ENCODE data around the gene ABHD17B.

- no peak for TF ChIP-seq CTCF (IDR thresholded peaks at IDR 0.05)
- no peak for TF ChIP-seq POLR2A (IDR thresholded peaks at IDR 0.05)
Observed at GRCh38 chr9:71821405-71821804, 89.6 kb downstream of the ABHD17B start.
